Measurements from ENCODE around the gene IL20RA. TPM values are rescaled to one million over a fixed set of nuclear protein-coding genes. Genes with fewer than 3 reads are reported as not detected.

IL20RA gene
- total and polyA plus RNA-seq, 2 donors (not counting 3 experiments of a cell fraction or from before 2014, with no cell fraction given) = not detected

- no peaks in the 10 kb centered on the region for H3K4me1 ChIP-seq (ENCODE audit: control insufficient read depth, extremely low read depth, insufficient read depth, low read length)
- no peaks in the 10 kb centered on the region for H3K79me2 ChIP-seq (ENCODE audit: control insufficient read depth, insufficient read depth, low read length)
- intact Hi-C loops (cut with micrococcal nuclease) = no loop called here
- no peak overlapping the region for H3K4me3 ChIP-seq (replicated peaks in 1 of 3; ENCODE audit: insufficient read depth in 1 of 3, low read depth in 1 of 3, low read length in 3 of 3)
- H3K9me1 ChIP-seq (replicated peaks; ENCODE audit: control insufficient read depth, extremely low read depth, insufficient read depth, low read length) = no peaks in the 10 kb centered on the region
- FAIRE-seq (no peak), DNase-seq (ENCODE audit: low read depth, low spot score) (no peak)
- no peaks in the 10 kb centered on the region for H3K9me3 ChIP-seq (replicated peaks; ENCODE audit: control insufficient read depth, insufficient read depth, low read length)
- peaks cover 0 to 3% of the 10 kb centered on the region in 2 experiments for H3K27me3 ChIP-seq (ENCODE audit: control insufficient read depth in 2 of 2, insufficient read depth in 2 of 2, low read length in 2 of 2)
- BruUV-seq (replicated peaks) = no TSS peak
- no peaks in the 10 kb centered on the region for H3K36me3 ChIP-seq (ENCODE audit: control insufficient read depth in 2 of 2, extremely low read depth in 1 of 2, insufficient read depth in 2 of 2, low read length in 2 of 2)
- dilution Hi-C loops (cut with MboI; ENCODE audit: extremely low pct_ligation_motif_present, low sequenced_read_pairs) = no loop called here
- ChIA-PET CTCF (interaction anchor here (1.5 kb wide), 1 partner anchor 11 kb away, joined by 5 read pairs; no protein-coding TSS in a partner anchor), POLR2A (no interaction called here)
- H3K9ac ChIP-seq (replicated peaks; ENCODE audit: extremely low read depth, insufficient read depth, low read length) = no peak overlapping the region
- H4K20me1 ChIP-seq (replicated peaks; ENCODE audit: control insufficient read depth, extremely low read depth, insufficient read depth, low read length) = no peaks in the 10 kb centered on the region
- TF ChIP-seq FOS (IDR thresholded peaks at IDR 0.05; ENCODE audit: borderline replicate concordance, insufficient read depth, low read length) (no peak), POLR2A (IDR thresholded peaks at IDR 0.05; ENCODE audit: low read depth, low read length) (no peak), EZH2 (IDR thresholded peaks at IDR 0.05; ENCODE audit: borderline replicate concordance, low read depth, low read length, severe bottlenecking) (no peak), CTCF (IDR thresholded peaks at IDR 0.05; ENCODE audit: extremely low read depth in 1 of 2, insufficient read depth in 1 of 2, low read depth in 1 of 2, low read length in 2 of 2) (no peak), JUN (IDR thresholded peaks at IDR 0.05; ENCODE audit: borderline replicate concordance, insufficient read depth, insufficient read length, low read depth) (no peak), POLR2AphosphoS5 (IDR thresholded peaks at IDR 0.05; ENCODE audit: insufficient read depth, low read depth, low read length) (no peak), MYC (IDR thresholded peaks at IDR 0.05; ENCODE audit: low read depth, low read length) (no peak), GATA2 (IDR thresholded peaks at IDR 0.05; ENCODE audit: insufficient read depth, insufficient read length, low read depth, low read length) (no peak)
- TF ChIP-seq, protein P1, sequence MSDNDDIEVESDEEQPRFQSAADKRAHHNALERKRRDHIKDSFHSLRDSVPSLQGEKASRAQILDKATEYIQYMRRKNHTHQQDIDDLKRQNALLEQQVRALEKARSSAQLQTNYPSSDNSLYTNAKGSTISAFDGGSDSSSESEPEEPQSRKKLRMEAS (IDR thresholded peaks at IDR 0.05; ENCODE audit: insufficient read depth, insufficient read length) = no peak
- H3K27ac ChIP-seq (ENCODE audit: insufficient read depth, low read depth, low read length) = no peak overlapping the region
- H3K4me2 ChIP-seq (ENCODE audit: insufficient read depth, low read length) = no peak overlapping the region
- no peak overlapping the region for H2AFZ ChIP-seq (ENCODE audit: low read depth, low read length)
Measured at GRCh38 chr6:137028912-137029311, 15.9 kb downstream of the IL20RA start.

Data from endothelial cell of umbilical vein (primary cell).